Ramos (cell line): ENCODE measurements around the gene MED12L.
"Not testable (repeated sequence)": the region's sequence is repeated elsewhere in the genome, so short reads cannot be mapped to it uniquely, and the experiment has no call there.

ENCODE experiments used
- in situ Hi-C: fragments of 300-500 bp; cut with MboI; formaldehyde crosslinking; loops from one replicate; pipeline ENCODE4 v1.14.3; 2022; ENCODE audit warnings: low sequenced_read_pairs; ENCODE audit not compliant: unreplicated experiment

MED12L gene

GRCh38 chr3:151085227-151085888 lies at the start of gene MED12L:
TSS of gene MED12L (plus strand) at chr3:151085664. CDS start at chr3:151086927, 1,263 bp downstream.
- in situ Hi-C loops = no loop called here

- in situ Hi-C loops = no loop called here
Measured at GRCh38 chr3:151037746-151038477, 47.6 kb upstream of the MED12L start.

- in situ Hi-C loops = no loop called here
Measured at GRCh38 chr3:151044706-151045105, 40.8 kb upstream of the MED12L start.

GRCh38 chr3:151047636-151048035 lies 37.8 kb upstream of the MED12L start:
- in situ Hi-C loops = no loop called here

- in situ Hi-C loops = no loop called here
Measured at GRCh38 chr3:151051533-151051932, 33.9 kb upstream of the MED12L start.

- in situ Hi-C loops = no loop called here
Measured at GRCh38 chr3:151052346-151052745, 33.1 kb upstream of the MED12L start.

- in situ Hi-C loops = no loop called here
Measured at GRCh38 chr3:151052756-151053155, 32.7 kb upstream of the MED12L start.

GRCh38 chr3:151058740-151059139 lies 26.7 kb upstream of the MED12L start:
- in situ Hi-C loops = no loop called here

GRCh38 chr3:151062611-151063010 lies 22.9 kb upstream of the MED12L start:
- in situ Hi-C loops = no loop called here

GRCh38 chr3:151067158-151067557 lies 18.3 kb upstream of the MED12L start:
- in situ Hi-C loops = no loop called here

GRCh38 chr3:151072842-151073241 lies 12.6 kb upstream of the MED12L start:
- in situ Hi-C loops = not testable (repeated sequence)

- in situ Hi-C loops = no loop called here
Measured at GRCh38 chr3:151074256-151074655, 11.2 kb upstream of the MED12L start.

- in situ Hi-C loops = loop anchor here (5.0 kb wide), 1 partner anchor 71 kb away; no protein-coding TSS in a partner anchor
Measured at GRCh38 chr3:151075869-151076562, 9.4 kb upstream of the MED12L start.

- in situ Hi-C loops = loop anchor here (5.0 kb wide), 1 partner anchor 71 kb away; no protein-coding TSS in a partner anchor
Measured at GRCh38 chr3:151076626-151077025, 8.8 kb upstream of the MED12L start.

GRCh38 chr3:151081082-151081481 lies 4.4 kb upstream of the MED12L start:
- in situ Hi-C loops = not testable (repeated sequence)

GRCh38 chr3:151082880-151083838 lies 2.3 kb upstream of the MED12L start:
- in situ Hi-C loops = no loop called here

GRCh38 chr3:151084893-151085226 lies 604 bp upstream of the MED12L start:
- in situ Hi-C loops = no loop called here

GRCh38 chr3:151085889-151086483 lies 522 bp downstream of the MED12L start:
- in situ Hi-C loops = no loop called here
